Stimulated activated CD8-positive, alpha-beta memory T cell treated with anti-CD3 and anti-CD28 coated beads, Interleukin-12 subunit alpha, Interleukin-12 subunit beta, amount 100 ng/mL, for 24 hours (primary cell): Measurements from ENCODE around the gene HERC2.

Experiments used
- DNase-seq: peaks from one replicate; pipeline ENCODE4 v3.0.0-alpha.2; 2020; ENCODE audit errors: extremely low read depth

HERC2 gene

GRCh38 chr15:28112962-28113361 lies 209.0 kb downstream of the HERC2 start:
- no peak for DNase-seq

- DNase-seq = no peak
These were observed 209.7 kb downstream of the HERC2 start for GRCh38 chr15:28112101-28112760.

DNA sequence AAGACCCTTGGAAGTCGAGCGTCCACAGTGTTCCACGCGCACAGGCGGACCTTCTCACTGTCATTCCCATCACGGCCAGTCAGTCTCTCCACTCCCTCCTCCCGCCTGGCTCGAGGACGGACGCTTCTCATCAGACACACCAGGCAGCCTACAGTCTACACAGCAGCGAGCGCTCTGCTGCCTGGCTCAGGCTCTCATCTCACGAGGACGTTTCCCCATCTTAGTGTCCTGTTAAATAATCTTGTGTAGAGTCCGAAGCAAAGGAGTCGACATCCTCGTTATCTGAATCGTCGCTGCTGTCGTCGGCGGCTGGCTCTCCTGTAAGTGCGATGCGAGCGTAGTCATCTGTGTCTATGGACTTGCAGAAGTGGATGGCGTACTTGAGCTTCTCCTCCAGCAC lies 210.4 kb downstream of the HERC2 start:
- no peak for DNase-seq

DNA sequence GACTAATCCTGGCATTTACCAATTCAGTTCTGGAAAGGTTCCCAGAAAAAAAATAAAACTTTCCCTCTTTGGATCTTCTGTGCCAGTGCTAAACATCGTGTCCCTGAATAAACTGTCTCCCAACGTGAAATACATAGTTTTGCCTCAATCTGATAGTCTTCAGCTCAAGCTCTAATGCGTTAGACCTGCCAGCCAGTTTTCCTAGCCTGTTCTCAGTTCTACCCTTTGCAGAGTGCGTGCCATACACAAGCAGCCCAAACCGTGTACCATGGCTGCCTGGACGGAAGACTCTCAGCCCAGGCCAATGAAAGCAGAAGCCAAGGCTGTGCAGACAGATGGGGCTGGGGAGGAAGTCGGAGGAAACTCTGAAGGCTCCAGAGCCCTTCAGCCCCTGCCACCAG lies 211.5 kb downstream of the HERC2 start:
- no peak for DNase-seq

- no peak for DNase-seq
These were observed 212.1 kb downstream of the HERC2 start for GRCh38 chr15:28109626-28110455.

GRCh38 chr15:28107904-28108275 lies 214.1 kb downstream of the HERC2 start:
- DNase-seq = no peak

- DNase-seq = no peak
These were observed 214.7 kb downstream of the HERC2 start for GRCh38 chr15:28107111-28107903.

DNA sequence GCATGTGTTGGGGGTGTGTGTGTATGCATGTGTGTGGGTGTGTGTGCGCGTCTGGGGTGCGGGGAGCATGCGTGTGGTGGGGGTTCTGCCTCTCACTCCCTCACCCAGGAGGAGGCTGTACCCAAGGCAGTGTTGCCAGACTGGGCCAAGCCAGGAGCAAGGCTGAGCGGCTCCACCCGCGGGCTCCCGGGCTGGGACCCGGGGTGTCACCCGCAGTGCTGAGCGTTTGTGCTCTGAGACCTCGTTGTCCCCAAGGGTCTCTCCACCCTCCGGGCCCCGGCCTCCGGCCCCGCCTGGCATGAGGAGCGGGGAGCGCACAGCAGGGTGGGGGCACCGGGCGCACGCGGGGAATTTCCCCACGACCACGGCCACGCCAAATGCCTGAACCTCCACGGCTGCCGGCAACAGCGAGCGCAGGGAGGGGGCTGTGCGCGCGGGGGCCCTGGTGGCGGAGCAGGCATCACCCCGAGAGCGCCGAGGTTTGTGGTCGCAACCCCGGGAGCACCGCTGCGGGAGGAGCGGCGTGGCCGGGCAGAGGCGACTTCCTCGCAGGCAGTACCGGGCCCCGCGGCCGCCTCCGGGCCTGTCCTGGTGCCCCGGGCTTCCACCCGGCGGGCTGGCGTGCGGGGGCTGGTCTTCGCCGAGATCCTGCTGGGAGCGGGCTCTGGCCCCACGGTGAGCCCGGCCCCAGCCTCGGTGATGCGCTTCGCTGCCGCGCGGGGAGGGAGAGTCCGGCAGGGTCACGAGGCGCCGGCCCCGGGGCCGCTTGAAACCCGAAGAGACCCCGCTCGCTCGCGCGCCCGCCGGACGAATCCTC lies 215.5 kb downstream of the HERC2 start:
- no peak for DNase-seq

- DNase-seq = no peak
These were observed 216.2 kb downstream of the HERC2 start for GRCh38 chr15:28105793-28106192.

- no peak for DNase-seq
These were observed 216.7 kb downstream of the HERC2 start for GRCh38 chr15:28105224-28105791.

- no peak for DNase-seq
These were observed 217.7 kb downstream of the HERC2 start for GRCh38 chr15:28104326-28104725.

DNA sequence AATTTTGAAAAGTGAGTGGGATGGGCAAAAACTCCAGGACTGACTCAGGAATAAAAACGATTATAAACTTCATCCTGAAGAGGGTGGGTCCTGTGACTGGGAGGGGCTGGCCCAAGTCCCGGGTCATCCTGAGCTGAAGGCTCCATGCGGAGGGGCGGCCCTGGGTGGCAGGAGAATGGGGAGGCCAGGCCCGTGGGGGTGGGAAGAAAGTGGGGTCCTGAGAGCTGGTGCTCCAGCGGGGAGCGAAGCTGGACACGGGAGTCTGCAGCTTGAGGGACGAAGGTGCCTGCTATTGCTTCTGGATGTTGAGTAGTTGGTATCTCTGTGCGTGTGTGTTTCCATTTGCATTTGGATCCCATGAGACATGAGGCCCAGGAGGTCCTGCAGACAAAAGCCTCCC lies 218.1 kb downstream of the HERC2 start:
- no peak for DNase-seq

GRCh38 chr15:28101983-28102441 lies 220.0 kb downstream of the HERC2 start:
- no peak for DNase-seq

GRCh38 chr15:28101201-28101600 lies 220.8 kb downstream of the HERC2 start:
- DNase-seq = no peak

GRCh38 chr15:28100516-28101195 lies 221.3 kb downstream of the HERC2 start:
- DNase-seq = no peak

DNA sequence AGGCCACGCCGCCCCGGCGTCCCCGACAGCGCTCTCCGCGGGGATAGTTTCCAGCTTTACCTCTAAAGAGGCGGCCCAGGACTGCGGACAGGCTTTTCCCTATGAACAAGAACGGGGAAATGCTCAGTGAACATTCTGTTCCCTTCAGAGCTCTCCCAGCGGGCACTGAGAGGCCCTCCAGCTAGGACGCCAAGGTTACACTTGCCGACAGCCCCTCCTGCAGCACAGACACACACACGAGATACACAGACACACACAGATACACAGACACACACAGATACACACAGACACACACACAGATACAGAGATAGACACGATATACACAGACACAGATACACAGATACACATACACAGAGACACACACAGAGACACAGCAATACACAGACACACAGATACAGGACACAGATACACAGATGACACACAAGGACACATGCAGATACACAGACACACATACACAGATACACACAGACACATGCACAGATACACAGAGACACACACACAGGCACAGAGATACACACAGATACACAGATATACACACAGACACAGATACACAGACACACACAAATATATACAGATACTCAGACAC lies 222.3 kb downstream of the HERC2 start:
- DNase-seq = no peak

GRCh38 chr15:28098766-28099554 lies 223.0 kb downstream of the HERC2 start, which contains the start of gene OCA2:
TSS of gene OCA2 (minus strand) at chr15:28099315. CDS start at chr15:28081874, 17,441 bp downstream.
- no peak for DNase-seq

- no peak for DNase-seq
These were observed 223.6 kb downstream of the HERC2 start for GRCh38 chr15:28098360-28098765.

DNA sequence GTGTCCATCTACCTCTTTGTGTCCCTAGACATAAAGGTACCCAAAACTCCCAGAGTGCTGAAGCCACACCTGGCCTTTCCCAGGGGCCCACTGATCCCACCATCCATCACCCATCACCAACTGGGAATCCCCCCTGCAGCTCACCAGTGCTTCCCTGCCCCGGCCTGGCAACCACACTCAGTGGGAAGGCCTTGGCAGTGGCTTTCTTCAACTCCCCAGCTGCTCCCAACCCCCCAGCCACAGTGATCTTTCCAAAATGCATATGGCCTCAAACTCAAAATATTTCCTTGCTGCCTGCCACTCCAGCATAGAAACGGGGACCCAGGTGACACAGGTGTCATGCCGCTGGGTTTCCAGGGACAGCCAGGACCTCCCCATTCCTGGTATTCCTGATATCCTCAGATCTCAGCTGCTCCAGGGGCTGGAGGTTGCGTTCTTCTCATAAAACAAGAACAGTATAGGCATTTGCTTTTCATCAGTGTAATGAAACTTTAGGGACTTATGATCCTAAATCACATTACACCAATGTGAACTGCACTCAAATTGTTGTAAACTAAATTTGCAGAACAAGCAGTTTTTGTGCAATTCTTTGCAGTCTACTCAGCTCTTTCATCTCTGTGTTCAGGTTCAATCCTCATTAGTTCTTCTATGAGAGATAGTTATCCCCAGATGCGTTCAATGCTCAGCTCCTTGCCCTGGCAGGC lies 224.2 kb downstream of the HERC2 start:
- DNase-seq = no peak
